CD4-positive, alpha-beta memory T cell (primary cell): ENCODE data around the gene URGCP. TPM values are rescaled to one million over a fixed set of nuclear protein-coding genes. Genes with fewer than 3 reads are reported as not detected.

Experiments used
- CTCF ChIA-PET: fragments of 350-600 bp; sonication (Branson Sonifier 250); formaldehyde crosslinking; loops from one replicate; lab custom pipeline; 2021; ENCODE audit warnings: inconsistent platforms; ENCODE audit not compliant: partially characterized antibody; lab: Charles Lee
- POLR2A ChIA-PET: fragments of 350-600 bp; sonication (Branson Sonifier 250); formaldehyde crosslinking; loops from one replicate; lab custom pipeline; 2021; ENCODE audit not compliant: partially characterized antibody; lab: Charles Lee
- DNase-seq, 5 donors: peaks; one replicate each; pipeline versions ENCODE4 v3.0.0 to v3.0.0-alpha.2; 2020 to 2022; ENCODE audit warnings: mixed read lengths in 1 of 5
- H3K27ac ChIP-seq: one replicate; pipeline ENCODE4 v1.7.0; 2013; ENCODE audit warnings: low read depth, low read length
- H3K27me3 ChIP-seq: 2 replicates; pipeline ENCODE4 v1.7.0; 2013; ENCODE audit warnings: mild to moderate bottlenecking, low read length, moderate library complexity; ENCODE audit not compliant: insufficient read depth
- H3K36me3 ChIP-seq: 2 replicates; pipeline ENCODE4 v1.7.0; 2013; ENCODE audit warnings: mild to moderate bottlenecking, low read length, moderate library complexity; ENCODE audit not compliant: insufficient read depth
- H3K4me1 ChIP-seq: 2 replicates; pipeline ENCODE4 v1.7.0; 2013; ENCODE audit warnings: mild to moderate bottlenecking, low read length, moderate library complexity; ENCODE audit not compliant: insufficient read depth
- H3K4me3 ChIP-seq, 2 donors: one replicate each; pipeline ENCODE4 v1.7.0; 2013; ENCODE audit warnings: low read length in 2 of 2, mild to moderate bottlenecking in 1 of 2
- H3K9me3 ChIP-seq, 2 donors: one replicate each; pipeline ENCODE4 v1.7.0; 2013; ENCODE audit warnings: low read length in 2 of 2, control low read depth in 1 of 2; ENCODE audit not compliant: control insufficient read depth in 1 of 2
- H3K27ac Mint-ChIP-seq, 7 donors: one replicate each; pipeline ENCODE4 v1.8.0; 2020 to 2021; ENCODE audit warnings: mixed read lengths in 7 of 7, mild to moderate bottlenecking in 6 of 7, inconsistent platforms in 3 of 7, moderate library complexity in 3 of 7
- H3K27me3 Mint-ChIP-seq, 2 donors: one replicate each; pipeline ENCODE4 v1.8.0; 2020 to 2021; ENCODE audit warnings: mixed read lengths in 2 of 2
- H3K36me3 Mint-ChIP-seq, 2 donors: one replicate each; pipeline ENCODE4 v1.8.0; 2020 to 2021; ENCODE audit warnings: mixed read lengths in 2 of 2, inconsistent platforms in 1 of 2, mild to moderate bottlenecking in 1 of 2
- H3K4me1 Mint-ChIP-seq, 4 donors: one replicate each; pipeline ENCODE4 v1.8.0; 2020 to 2021; ENCODE audit warnings: mixed read lengths in 4 of 4, mild to moderate bottlenecking in 1 of 4
- H3K4me3 Mint-ChIP-seq, 8 donors: one replicate each; pipeline ENCODE4 v1.8.0; 2020 to 2021; ENCODE audit warnings: mixed read lengths in 8 of 8, mild to moderate bottlenecking in 7 of 8, moderate library complexity in 6 of 8, inconsistent platforms in 3 of 8
- H3K9me3 Mint-ChIP-seq, 8 donors: one replicate each; pipeline ENCODE4 v1.8.0; 2020 to 2021; ENCODE audit warnings: mixed read lengths in 8 of 8, mild to moderate bottlenecking in 5 of 8, inconsistent platforms in 3 of 8, moderate library complexity in 1 of 8
- intact Hi-C: fragments of 100-400 bp; cut with micrococcal nuclease; formaldehyde crosslinking; loops from one replicate; pipeline ENCODE4 v1.15.1; 2023
- polyA plus RNA-seq, 2 donors: library from polyadenylated mRNA; unstranded; fragments of 300-500 nt; fragmentation: Illumina TruSeq; gene quantifications; one replicate each; pipeline ENCODE4 v1.2.3, GENCODE V29; 2021
- total RNA-seq, 2 experiments: library from RNA; stranded (reverse); gene quantifications; one replicate each; pipeline ENCODE4 v1.2.3, GENCODE V29; 2021

URGCP gene
- total and polyA plus RNA-seq, 4 experiments from 2014 or later, result 17.1 to 36.1 (median 32.2) TPM

- CTCF ChIA-PET, result interaction anchor here (1.1 to 1.8 kb wide), 2 partner anchors 29 to 30 kb away, joined by 3 to 8 read pairs; no protein-coding TSS in a partner anchor
- no peak for DNase-seq
- Mint-ChIP-seq H3K36me3 (peaks cover 21 to 37% of the 10 kb centered on the region in 2 donors), H3K4me1 (peaks cover 8 to 31% (median 18%) of the 10 kb centered on the region in 4 donors), H3K27me3 (no peaks in the 10 kb centered on the region), H3K4me3 (peak overlapping the region; percentile 91 to 96 (median 93)), H3K9me3 (no peaks in the 10 kb centered on the region), H3K27ac (peak overlapping the region in 6 of 7 donors; percentile 73 to 94 (median 90))
- Histone ChIP-seq H3K4me1 (peaks cover 20% of the 10 kb centered on the region), H3K27me3 (no peaks in the 10 kb centered on the region), H3K9me3 (no peaks in the 10 kb centered on the region), H3K27ac (no peak overlapping the region), H3K36me3 (peaks cover 17% of the 10 kb centered on the region), H3K4me3 (peak overlapping the region in 1 of 2 donors; percentile 59)
- intact Hi-C loops, result loop anchor here (5.0 kb wide), 1 partner anchor 254 kb away; the partner anchor contains the start of gene POLD2
- POLR2A ChIA-PET, result interaction anchor here (1.2 to 1.9 kb wide), 2 partner anchors 33 to 285 kb away, joined by 4 to 7 read pairs; partner anchors contain the start of gene STK17A
These were observed 38.2 kb downstream of the URGCP start for GRCh38 chr7:43868181-43868580.

GRCh38 chr7:43865277-43865676 is 41.1 kb downstream of the URGCP start:
- ChIA-PET CTCF (no interaction called here), POLR2A (no interaction called here)
- Mint-ChIP-seq H3K27ac (no peak overlapping the region), H3K27me3 (no peaks in the 10 kb centered on the region), H3K4me1 (peaks cover 8 to 24% (median 16%) of the 10 kb centered on the region in 4 donors), H3K4me3 (no peak overlapping the region), H3K36me3 (peaks cover 21 to 37% of the 10 kb centered on the region in 2 donors), H3K9me3 (no peaks in the 10 kb centered on the region)
- H3K27ac ChIP-seq, result no peak overlapping the region
- H3K27me3 ChIP-seq, result no peaks in the 10 kb centered on the region
- intact Hi-C loops, result loop anchor here (5.0 kb wide), 1 partner anchor 257 kb away; the partner anchor contains the start of gene POLD2
- peaks cover 17% of the 10 kb centered on the region for H3K36me3 ChIP-seq
- H3K9me3 ChIP-seq, result no peaks in the 10 kb centered on the region
- H3K4me3 ChIP-seq, result no peak overlapping the region
- DNase-seq, result no peak
- H3K4me1 ChIP-seq, result peaks cover 19% of the 10 kb centered on the region

GRCh38 chr7:43864126-43864525 is 42.3 kb downstream of the URGCP start:
- peaks cover 5 to 13% (median 9%) of the 10 kb centered on the region in 4 donors for H3K4me1 Mint-ChIP-seq
- no peak overlapping the region for H3K4me3 Mint-ChIP-seq
- H3K27ac Mint-ChIP-seq, result no peak overlapping the region
- peaks cover 21 to 29% of the 10 kb centered on the region in 2 donors for H3K36me3 Mint-ChIP-seq
- intact Hi-C loops, result no loop called here
- no peaks in the 10 kb centered on the region for H3K9me3 ChIP-seq
- peaks cover 11% of the 10 kb centered on the region for H3K4me1 ChIP-seq
- no peaks in the 10 kb centered on the region for H3K27me3 ChIP-seq
- peaks cover 17% of the 10 kb centered on the region for H3K36me3 ChIP-seq
- POLR2A ChIA-PET, result no interaction called here
- H3K9me3 Mint-ChIP-seq, result no peaks in the 10 kb centered on the region
- no peak overlapping the region for H3K27ac ChIP-seq
- DNase-seq, result no peak
- no peak overlapping the region for H3K4me3 ChIP-seq
- no peaks in the 10 kb centered on the region for H3K27me3 Mint-ChIP-seq
- CTCF ChIA-PET, result interaction anchor here (1.2 kb wide), 1 partner anchor 26 kb away, joined by 3 read pairs; no protein-coding TSS in a partner anchor

DNA sequence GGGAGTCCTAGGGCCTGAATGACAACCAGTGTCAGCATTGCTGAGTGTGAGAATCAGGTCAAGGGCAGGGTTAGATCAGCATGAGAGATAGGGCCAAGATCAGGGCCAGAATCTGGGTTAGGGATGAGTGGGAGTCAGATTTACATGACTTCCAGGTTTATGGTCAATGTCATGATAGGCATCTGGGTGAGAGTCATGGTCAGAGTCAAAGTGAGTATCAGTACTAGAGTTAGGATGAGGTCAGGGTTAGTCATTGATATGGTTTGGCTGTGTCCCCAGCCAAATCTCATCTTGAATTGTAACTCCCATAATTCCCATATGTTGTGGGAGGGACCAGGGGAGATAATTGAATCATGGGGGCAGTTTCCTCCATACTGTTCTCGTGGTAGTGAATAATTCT is 49.4 kb downstream of the URGCP start:
- H3K4me3 ChIP-seq, result no peak overlapping the region
- no peaks in the 10 kb centered on the region for H3K9me3 ChIP-seq
- POLR2A ChIA-PET, result no interaction called here
- DNase-seq, result no peak
- Mint-ChIP-seq H3K9me3 (no peaks in the 10 kb centered on the region), H3K27ac (no peak overlapping the region), H3K27me3 (no peaks in the 10 kb centered on the region), H3K36me3 (no peaks in the 10 kb centered on the region), H3K4me3 (no peak overlapping the region), H3K4me1 (peaks cover 0 to 4% (median 0%) of the 10 kb centered on the region in 4 donors)
- H3K27me3 ChIP-seq, result no peaks in the 10 kb centered on the region
- CTCF ChIA-PET, result no interaction called here
- H3K27ac ChIP-seq, result no peak overlapping the region
- intact Hi-C loops, result no loop called here
- no peaks in the 10 kb centered on the region for H3K4me1 ChIP-seq
- H3K36me3 ChIP-seq, result no peaks in the 10 kb centered on the region

- H3K4me3 Mint-ChIP-seq, result no peak overlapping the region
- H3K27ac Mint-ChIP-seq, result no peak overlapping the region
- no peaks in the 10 kb centered on the region for H3K9me3 Mint-ChIP-seq
- intact Hi-C loops, result no loop called here
- Histone ChIP-seq H3K4me3 (no peak overlapping the region), H3K27me3 (no peaks in the 10 kb centered on the region), H3K9me3 (no peaks in the 10 kb centered on the region), H3K4me1 (no peaks in the 10 kb centered on the region), H3K36me3 (no peaks in the 10 kb centered on the region), H3K27ac (no peak overlapping the region)
- DNase-seq, result no peak
- CTCF ChIA-PET, result interaction anchor here (1.0 kb wide), 1 partner anchor 595 kb away, joined by 3 read pairs; no protein-coding TSS in a partner anchor
- no peaks in the 10 kb centered on the region for H3K36me3 Mint-ChIP-seq
- H3K4me1 Mint-ChIP-seq, result peaks cover 0 to 4% (median 0%) of the 10 kb centered on the region in 4 donors
- POLR2A ChIA-PET, result no interaction called here
- no peaks in the 10 kb centered on the region for H3K27me3 Mint-ChIP-seq
These were observed 50.1 kb downstream of the URGCP start for GRCh38 chr7:43856316-43856715.

- POLR2A ChIA-PET, result no interaction called here
- Mint-ChIP-seq H3K4me3 (no peak overlapping the region), H3K36me3 (no peaks in the 10 kb centered on the region), H3K4me1 (peaks cover 0 to 4% (median 0%) of the 10 kb centered on the region in 4 donors), H3K27ac (peak overlapping the region in 1 of 7 donors; percentile 1), H3K9me3 (no peaks in the 10 kb centered on the region), H3K27me3 (no peaks in the 10 kb centered on the region)
- Histone ChIP-seq H3K4me1 (no peaks in the 10 kb centered on the region), H3K27ac (no peak overlapping the region), H3K9me3 (no peaks in the 10 kb centered on the region), H3K36me3 (no peaks in the 10 kb centered on the region), H3K4me3 (no peak overlapping the region), H3K27me3 (no peaks in the 10 kb centered on the region)
- no peak for DNase-seq
- CTCF ChIA-PET, result interaction anchor here (1.0 kb wide), 1 partner anchor 594 kb away, joined by 3 read pairs; no protein-coding TSS in a partner anchor
- intact Hi-C loops, result no loop called here
These were observed 51.2 kb downstream of the URGCP start for GRCh38 chr7:43855176-43855575.

DNA sequence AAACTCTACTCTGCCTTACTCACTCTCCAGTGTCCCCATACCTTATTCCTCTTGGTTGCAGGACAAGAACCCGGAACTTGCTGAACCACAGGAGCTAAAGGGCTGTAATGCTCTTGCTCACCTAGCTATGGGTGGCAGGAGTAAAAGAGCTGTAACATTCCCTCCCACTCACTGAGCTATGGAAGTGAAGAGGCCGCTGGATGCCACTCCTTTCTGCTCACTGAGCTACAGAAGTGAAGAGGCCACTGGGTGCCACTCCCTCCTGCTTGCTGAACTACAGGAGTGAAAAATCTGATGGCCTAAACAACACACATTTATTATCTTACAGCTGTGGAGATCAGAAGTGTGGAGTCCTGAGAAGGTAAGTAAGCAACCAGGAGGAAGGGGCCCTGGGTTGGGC is 54.6 kb downstream of the URGCP start:
- H3K9me3 Mint-ChIP-seq, result no peaks in the 10 kb centered on the region
- H3K36me3 ChIP-seq, result no peaks in the 10 kb centered on the region
- CTCF ChIA-PET, result interaction anchor here (1.6 kb wide), 1 partner anchor 13 kb away, joined by 12 read pairs; no protein-coding TSS in a partner anchor

More for the DNA sequence above, 54.6 kb downstream of the URGCP start:
- Histone ChIP-seq H3K27me3 (no peaks in the 10 kb centered on the region), H3K4me1 (no peaks in the 10 kb centered on the region), H3K27ac (no peak overlapping the region), H3K9me3 (no peaks in the 10 kb centered on the region), H3K4me3 (no peak overlapping the region)
- DNase-seq, result no peak
- Mint-ChIP-seq H3K4me1 (peaks cover 0 to 4% (median 0%) of the 10 kb centered on the region in 4 donors), H3K36me3 (no peaks in the 10 kb centered on the region), H3K27ac (no peak overlapping the region), H3K27me3 (peaks cover 2 to 3% of the 10 kb centered on the region in 2 donors), H3K4me3 (no peak overlapping the region)
- intact Hi-C loops, result no loop called here
- POLR2A ChIA-PET, result no interaction called here
